ENCODE results near the gene SAMD4A.

DNA sequence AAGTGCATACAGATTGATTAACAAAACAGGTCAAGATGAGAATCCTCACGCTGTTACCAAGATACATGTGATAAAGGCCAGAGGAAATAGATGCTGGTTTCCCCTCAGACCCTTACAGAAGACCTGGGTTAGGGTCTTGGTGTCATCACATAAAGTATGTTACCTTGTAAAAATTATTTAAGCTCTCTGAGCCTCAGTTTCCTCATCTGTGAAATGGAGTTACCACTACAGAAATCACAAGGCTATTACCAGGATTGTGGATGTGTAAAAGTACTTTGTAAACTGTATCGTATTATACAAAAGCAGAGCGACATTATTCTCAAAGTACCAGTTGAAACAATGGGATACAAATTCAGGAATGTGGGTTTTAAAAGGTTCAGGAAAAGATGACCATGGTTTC is 14.0 kb downstream of the SAMD4A start:
- TF ChIP-seq, protein P1, sequence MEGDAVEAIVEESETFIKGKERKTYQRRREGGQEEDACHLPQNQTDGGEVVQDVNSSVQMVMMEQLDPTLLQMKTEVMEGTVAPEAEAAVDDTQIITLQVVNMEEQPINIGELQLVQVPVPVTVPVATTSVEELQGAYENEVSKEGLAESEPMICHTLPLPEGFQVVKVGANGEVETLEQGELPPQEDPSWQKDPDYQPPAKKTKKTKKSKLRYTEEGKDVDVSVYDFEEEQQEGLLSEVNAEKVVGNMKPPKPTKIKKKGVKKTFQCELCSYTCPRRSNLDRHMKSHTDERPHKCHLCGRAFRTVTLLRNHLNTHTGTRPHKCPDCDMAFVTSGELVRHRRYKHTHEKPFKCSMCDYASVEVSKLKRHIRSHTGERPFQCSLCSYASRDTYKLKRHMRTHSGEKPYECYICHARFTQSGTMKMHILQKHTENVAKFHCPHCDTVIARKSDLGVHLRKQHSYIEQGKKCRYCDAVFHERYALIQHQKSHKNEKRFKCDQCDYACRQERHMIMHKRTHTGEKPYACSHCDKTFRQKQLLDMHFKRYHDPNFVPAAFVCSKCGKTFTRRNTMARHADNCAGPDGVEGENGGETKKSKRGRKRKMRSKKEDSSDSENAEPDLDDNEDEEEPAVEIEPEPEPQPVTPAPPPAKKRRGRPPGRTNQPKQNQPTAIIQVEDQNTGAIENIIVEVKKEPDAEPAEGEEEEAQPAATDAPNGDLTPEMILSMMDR (conservative IDR thresholded peaks at IDR 0.05; ENCODE audit: low read depth, low read length) = no peak
- TF ChIP-seq EZH2 (IDR thresholded peaks at IDR 0.05; ENCODE audit: borderline replicate concordance, low read depth, low read length, poor library complexity, severe bottlenecking) = no peak
